T-cell (primary cell): Measurements from ENCODE around the gene DNAJB11. TPM values are rescaled to one million over a fixed set of nuclear protein-coding genes. Genes with fewer than 3 reads are reported as not detected.

ENCODE experiments used
- ATAC-seq, 4 experiments: fragments of 200-7000 bp in 3 of 4; fragments of 150-1000 bp in 1 of 4; cut with Tn5 transposase; replicated peaks in 1 of 4; 1 replicate in 3 of 4; 2 replicates in 1 of 4; pipeline ENCODE4 v1.10.0; 2021; ENCODE audit warnings: moderate library complexity in 3 of 4, mild to moderate bottlenecking in 2 of 4, moderate number of reproducible peaks in 1 of 4
- CTCF ChIA-PET, 2 donors: fragments of 300-600 bp; sonication (Branson Sonifier 250); formaldehyde crosslinking; loops; one replicate each; lab custom pipeline; 2022; ENCODE audit warnings: antibody characterized with exemption in 2 of 2; lab: Charles Lee
- POLR2A ChIA-PET, 2 donors: fragments of 300-600 bp; sonication (Branson Sonifier 250); formaldehyde crosslinking; loops; one replicate each; lab custom pipeline; 2022; ENCODE audit warnings: antibody characterized with exemption in 2 of 2; lab: Charles Lee
- DNase-seq, 35 experiments: peaks; one replicate each; pipeline versions ENCODE4 v3.0.0 to v3.0.0-alpha.2; 2013 to 2023
- H3K27ac ChIP-seq: one replicate; pipeline ENCODE4 v1.5.1; 2013; ENCODE audit warnings: low read length
- H3K27me3 ChIP-seq, 2 experiments: replicated peaks in 1 of 2; 1 replicate in 1 of 2; 2 replicates in 1 of 2; pipeline versions ENCODE4 v1.6.1 to v1.7.0; 2013; ENCODE audit warnings: low read length in 1 of 2, mixed read lengths in 1 of 2; ENCODE audit not compliant: control insufficient read depth in 2 of 2, insufficient read depth in 2 of 2; ENCODE audit errors: extremely low read depth in 1 of 2
- H3K36me3 ChIP-seq, 2 donors: 1 replicate in 1 of 2; 2 replicates in 1 of 2; pipeline versions ENCODE4 v1.6.1 to v1.7.0; 2013; ENCODE audit warnings: low read length in 1 of 2; ENCODE audit not compliant: control insufficient read depth in 2 of 2, insufficient read depth in 1 of 2; ENCODE audit errors: extremely low read depth in 1 of 2
- H3K4me1 ChIP-seq, 2 experiments: 1 replicate in 1 of 2; 2 replicates in 1 of 2; pipeline versions ENCODE4 v1.6.1 to v1.7.0; 2013; ENCODE audit warnings: low read length in 2 of 2, mixed read lengths in 1 of 2; ENCODE audit not compliant: insufficient read depth in 2 of 2, control insufficient read depth in 1 of 2; ENCODE audit errors: extremely low read depth in 1 of 2
- H3K4me3 ChIP-seq, 2 donors: 1 replicate in 1 of 2; 2 replicates in 1 of 2; pipeline versions ENCODE4 v1.5.1 to v1.7.0; 2013; ENCODE audit warnings: mild to moderate bottlenecking in 2 of 2, low read length in 1 of 2, moderate library complexity in 1 of 2; ENCODE audit not compliant: control insufficient read depth in 1 of 2; ENCODE audit errors: extremely low read depth in 1 of 2
- H3K9me3 ChIP-seq: 2 replicates; pipeline ENCODE4 v1.7.0; 2013
- H3K27ac Mint-ChIP-seq, 2 donors: one replicate each; pipeline ENCODE4 v1.8.0; 2020 to 2021; ENCODE audit warnings: mild to moderate bottlenecking in 2 of 2, mixed read lengths in 2 of 2
- H3K27me3 Mint-ChIP-seq, 2 donors: one replicate each; pipeline ENCODE4 v1.8.0; 2021 to 2022; ENCODE audit warnings: mixed read lengths in 2 of 2
- H3K36me3 Mint-ChIP-seq: one replicate; pipeline ENCODE4 v1.8.0; 2021; ENCODE audit warnings: mixed read lengths
- H3K4me1 Mint-ChIP-seq, 3 donors: one replicate each; pipeline ENCODE4 v1.8.0; 2020 to 2022; ENCODE audit warnings: mixed read lengths in 3 of 3, mild to moderate bottlenecking in 1 of 3
- H3K4me3 Mint-ChIP-seq, 3 donors: one replicate each; pipeline ENCODE4 v1.8.0; 2020 to 2022; ENCODE audit warnings: mild to moderate bottlenecking in 3 of 3, mixed read lengths in 3 of 3, moderate library complexity in 3 of 3
- H3K9me3 Mint-ChIP-seq, 3 donors: one replicate each; pipeline ENCODE4 v1.8.0; 2020 to 2022; ENCODE audit warnings: mixed read lengths in 3 of 3
- WGBS: methylation state at CpG from one replicate; pipeline ENCODE4 v1.1.5; 2013; ENCODE audit warnings: missing lambda C conversion rate; ENCODE audit not compliant: insufficient coverage; 5-methylcytosine and 5-hydroxymethylcytosine counted together
- total RNA-seq, 35 experiments: library from RNA in 6 of 35; stranded (reverse) in 6 of 35; fragments of 120-200 nt in 1 of 35; gene quantifications; one replicate each; pipeline versions ENCODE4 v1.2.1 to v1.2.4 and lab custom pipeline; 2013 to 2026

Gene DNAJB11
- total RNA-seq, 5 donors from 2014 or later (not counting 1 experiment from before 2014, with no cell fraction given) = 28.7 to 65.4 (median 31.7) TPM

DNA sequence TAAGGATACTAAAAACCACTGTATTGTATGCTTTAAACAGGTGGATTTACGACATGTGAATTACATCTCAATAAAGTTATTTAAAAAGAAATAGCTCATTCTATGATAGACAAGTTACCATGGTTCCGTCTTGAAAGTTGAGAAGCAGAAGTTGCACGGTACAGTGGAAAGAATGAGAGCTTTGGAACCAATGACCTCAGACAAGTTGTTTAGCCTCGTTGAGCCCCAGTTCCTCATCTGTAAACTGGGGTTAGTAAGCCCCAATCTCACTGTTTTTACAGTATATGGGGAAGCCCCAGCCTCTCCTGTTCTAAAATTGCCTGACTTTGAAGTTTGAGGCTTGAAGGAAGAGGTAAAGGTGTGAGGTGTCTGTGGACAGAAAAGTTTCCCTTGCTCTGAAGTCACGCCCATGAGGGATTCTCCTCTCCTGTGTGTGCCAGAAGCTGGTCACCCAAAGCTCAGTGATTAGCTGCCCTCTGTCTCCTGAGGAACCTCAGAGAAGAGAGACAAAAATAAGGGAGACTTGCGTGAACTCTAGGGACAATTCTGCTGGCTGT lies 36.3 kb upstream of the DNAJB11 start:
- H3K9me3 Mint-ChIP-seq = no peaks in the 10 kb centered on the region
- peaks cover 7% of the 10 kb centered on the region for H3K36me3 Mint-ChIP-seq
- Histone ChIP-seq H3K4me3 (no peak overlapping the region), H3K4me1 (peaks cover 27 to 29% of the 10 kb centered on the region in 2 experiments), H3K9me3 (no peaks in the 10 kb centered on the region), H3K36me3 (no peaks in the 10 kb centered on the region), H3K27me3 (no peaks in the 10 kb centered on the region), H3K27ac (peak overlapping the region; percentile 17)
- ATAC-seq (peak; percentile 58 to 98 (median 82)), DNase-seq (peak in 21 of 35 experiments; percentile 5 to 74 (median 22))
- 25% methylated on average over 4 of the region's 6 CpGs for WGBS
- H3K4me3 Mint-ChIP-seq = peak overlapping the region in 2 of 3 donors; percentile 10 to 25
- ChIA-PET CTCF (interaction anchor here in 1 of 2 donors (0.6 to 3.5 kb wide), 3 partner anchors 15 to 605 kb away, joined by 3 to 23 read pairs (median 6); partner anchors contain the start of gene RPL39L), POLR2A (interaction anchor here (0.6 to 1.6 kb wide), 4 partner anchors 15 to 1908 kb away, joined by 3 to 9 read pairs (median 4); partner anchors contain the start of gene DNAJB11 (in 1 of the 2))
- H3K27ac Mint-ChIP-seq = peak overlapping the region in 1 of 2 donors; percentile 62
- H3K4me1 Mint-ChIP-seq = peaks cover 34 to 43% (median 36%) of the 10 kb centered on the region in 3 donors
- no peaks in the 10 kb centered on the region for H3K27me3 Mint-ChIP-seq

- H3K27me3 Mint-ChIP-seq = no peaks in the 10 kb centered on the region
- no peak overlapping the region for H3K27ac Mint-ChIP-seq
- Histone ChIP-seq H3K27ac (no peak overlapping the region), H3K9me3 (no peaks in the 10 kb centered on the region), H3K36me3 (no peaks in the 10 kb centered on the region), H3K4me1 (peaks cover 18 to 24% of the 10 kb centered on the region in 2 experiments), H3K27me3 (no peaks in the 10 kb centered on the region), H3K4me3 (no peak overlapping the region)
- DNase-seq (no peak), ATAC-seq (no peak)
- H3K4me3 Mint-ChIP-seq = no peak overlapping the region
- H3K9me3 Mint-ChIP-seq = no peaks in the 10 kb centered on the region
- H3K36me3 Mint-ChIP-seq = no peaks in the 10 kb centered on the region
- H3K4me1 Mint-ChIP-seq = peaks cover 31 to 44% (median 33%) of the 10 kb centered on the region in 3 donors
- POLR2A ChIA-PET = no interaction called here
- CTCF ChIA-PET = interaction anchor here (0.6 to 3.5 kb wide), 3 partner anchors 18 to 593 kb away, joined by 4 to 23 read pairs (median 5); no protein-coding TSS in a partner anchor
Observed at GRCh38 chr3:186536883-186537844, 33.4 kb upstream of the DNAJB11 start.

DNA sequence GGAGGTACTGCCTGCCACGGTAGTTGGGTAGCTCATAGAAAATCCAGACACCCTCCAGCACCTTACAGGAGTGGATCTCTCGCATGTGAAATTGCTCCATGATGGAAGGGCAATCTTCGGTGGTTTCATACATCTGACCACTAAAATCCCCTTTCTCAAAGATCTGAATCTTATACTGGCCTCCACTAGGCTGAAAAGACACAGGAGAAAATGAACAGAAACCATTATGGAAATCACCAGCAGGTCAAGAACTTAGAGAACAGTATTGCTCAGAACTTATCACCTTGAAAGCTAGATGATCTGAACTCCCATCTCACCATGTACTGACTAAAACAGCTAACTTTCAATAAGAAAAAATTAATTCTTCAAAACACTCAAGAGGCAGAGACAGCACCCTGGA lies 31.7 kb upstream of the DNAJB11 start:
- CTCF ChIA-PET = interaction anchor here (0.9 to 4.2 kb wide), 11 partner anchors 9 to 595 kb away, joined by 3 to 51 read pairs (median 12); no protein-coding TSS in a partner anchor
- H3K9me3 Mint-ChIP-seq = no peaks in the 10 kb centered on the region
- no peaks in the 10 kb centered on the region for H3K9me3 ChIP-seq
- H3K4me1 ChIP-seq = peaks cover 11 to 14% of the 10 kb centered on the region in 2 experiments
- H3K27me3 ChIP-seq = no peaks in the 10 kb centered on the region
- no peaks in the 10 kb centered on the region for H3K27me3 Mint-ChIP-seq
- POLR2A ChIA-PET = interaction anchor here in 1 of 2 donors (1.0 kb wide), 1 partner anchor 31 kb away, joined by 7 read pairs; the partner anchor contains the start of gene DNAJB11
- H3K4me3 Mint-ChIP-seq = no peak overlapping the region
- H3K27ac Mint-ChIP-seq = no peak overlapping the region
- peaks cover 18 to 30% (median 24%) of the 10 kb centered on the region in 3 donors for H3K4me1 Mint-ChIP-seq
- 71% methylated on average over 3 of the region's 3 CpGs for WGBS
- H3K36me3 Mint-ChIP-seq = peaks cover 5% of the 10 kb centered on the region
- H3K4me3 ChIP-seq = no peak overlapping the region
- DNase-seq (no peak), ATAC-seq (no peak)
- H3K36me3 ChIP-seq = no peaks in the 10 kb centered on the region
- H3K27ac ChIP-seq = no peak overlapping the region

DNA sequence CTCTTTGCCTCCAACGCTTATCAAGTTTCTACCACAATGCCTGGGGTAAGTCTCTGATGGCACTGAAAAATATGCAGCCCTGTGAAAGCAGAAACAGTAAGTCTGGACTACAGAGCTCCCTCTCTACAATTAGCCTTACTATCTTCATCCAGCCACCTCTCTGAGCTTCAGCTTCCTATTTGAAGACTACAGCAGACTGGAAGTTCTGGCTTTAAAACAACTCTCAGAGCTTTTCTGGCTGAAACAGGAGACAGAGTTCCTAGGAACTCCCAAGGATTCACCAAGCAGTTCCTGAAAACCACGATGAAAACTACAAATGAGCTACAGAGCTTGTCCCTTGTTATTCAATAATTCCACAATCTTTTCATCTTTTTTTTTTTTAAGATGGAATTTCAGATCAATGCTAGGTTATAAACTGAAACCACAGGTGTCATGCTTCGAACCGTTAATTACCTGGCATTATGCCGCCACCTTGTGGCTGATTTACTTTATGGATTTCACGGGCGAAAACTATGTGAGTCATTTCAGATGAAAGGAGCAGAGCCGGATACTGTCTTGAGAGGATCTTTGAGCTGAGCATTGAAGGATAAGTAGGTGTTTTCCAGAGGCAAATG lies 30.2 kb upstream of the DNAJB11 start:
- DNase-seq (peak; percentile 60 to 93 (median 79)), ATAC-seq (peak; percentile 86 to 97 (median 95))
- Mint-ChIP-seq H3K4me1 (peaks cover 9 to 15% (median 9%) of the 10 kb centered on the region in 3 donors), H3K27ac (peak overlapping the region; percentile 4 to 68), H3K4me3 (no peak overlapping the region), H3K27me3 (no peaks in the 10 kb centered on the region), H3K9me3 (no peaks in the 10 kb centered on the region), H3K36me3 (peaks cover 16% of the 10 kb centered on the region)
- H3K36me3 ChIP-seq = peaks cover 0 to 4% of the 10 kb centered on the region in 2 donors
- ChIA-PET CTCF (interaction anchor here (0.5 to 4.2 kb wide), 72 partner anchors 9 to 1074 kb away, joined by 3 to 56 read pairs (median 4); partner anchors contain the start of gene DNAJB11 (in 1 of the 2)), POLR2A (interaction anchor here (0.5 to 0.7 kb wide), 2 partner anchors 10 to 558 kb away, joined by 3 read pairs; no protein-coding TSS in a partner anchor)
- no peak overlapping the region for H3K27ac ChIP-seq
- no peaks in the 10 kb centered on the region for H3K9me3 ChIP-seq
- 10% methylated on average over 8 of the region's 8 CpGs for WGBS
- no peak overlapping the region for H3K4me3 ChIP-seq
- H3K4me1 ChIP-seq = peaks cover 3 to 6% of the 10 kb centered on the region in 2 experiments
- no peaks in the 10 kb centered on the region for H3K27me3 ChIP-seq

DNA sequence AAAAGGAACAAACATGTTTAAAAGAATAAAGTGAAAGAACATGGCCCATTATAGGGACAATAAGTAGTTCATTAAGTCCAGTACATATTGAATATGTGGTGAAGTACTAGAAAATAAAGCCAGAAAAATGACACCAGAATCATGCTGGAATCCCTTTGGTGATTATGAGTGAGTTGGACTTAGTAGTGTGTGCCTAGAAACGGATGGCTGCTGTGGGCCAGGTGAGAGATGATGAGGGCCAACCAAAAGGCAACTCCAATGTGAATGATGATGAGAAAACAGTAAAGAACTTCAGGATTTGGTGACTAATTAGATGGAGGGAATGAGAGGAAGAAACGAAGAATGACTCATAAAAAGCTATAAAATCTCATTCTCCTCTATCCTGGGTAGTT lies 29.7 kb upstream of the DNAJB11 start:
- Mint-ChIP-seq H3K9me3 (no peaks in the 10 kb centered on the region), H3K4me3 (no peak overlapping the region), H3K4me1 (peaks cover 9 to 15% (median 9%) of the 10 kb centered on the region in 3 donors), H3K36me3 (peaks cover 16% of the 10 kb centered on the region), H3K27ac (peak overlapping the region; percentile 4 to 68), H3K27me3 (no peaks in the 10 kb centered on the region)
- H3K36me3 ChIP-seq = peaks cover 0 to 4% of the 10 kb centered on the region in 2 donors
- no peaks in the 10 kb centered on the region for H3K27me3 ChIP-seq
- ChIA-PET POLR2A (interaction anchor here (0.5 to 0.7 kb wide), 2 partner anchors 10 to 559 kb away, joined by 3 read pairs; no protein-coding TSS in a partner anchor), CTCF (interaction anchor here (0.5 to 4.2 kb wide), 61 partner anchors 9 to 882 kb away, joined by 3 to 56 read pairs (median 5); partner anchors contain the start of gene DNAJB11 (in 1 of the 2))
- 11% methylated on average over 1 of the region's 2 CpGs for WGBS
- ATAC-seq (peak in 3 of 4 experiments; percentile 17 to 52 (median 28)), DNase-seq (no peak)
- peaks cover 3 to 6% of the 10 kb centered on the region in 2 experiments for H3K4me1 ChIP-seq
- no peak overlapping the region for H3K4me3 ChIP-seq
- no peak overlapping the region for H3K27ac ChIP-seq
- H3K9me3 ChIP-seq = no peaks in the 10 kb centered on the region
